Measurements from ENCODE around the gene CYP17A1.
"Not testable (repeated sequence)": the region's sequence is repeated elsewhere in the genome, so short reads cannot be mapped to it uniquely, and the experiment has no call there.

CYP17A1 gene

GRCh38 chr10:102837230-102837721 is at the start of gene CYP17A1:
TSS of gene CYP17A1 (minus strand) at chr10:102837413. CDS start at chr10:102837361, 52 bp downstream.
- DNase-seq (ENCODE audit: low read depth in 1 of 2, low spot score in 1 of 2), result no peak

DNA sequence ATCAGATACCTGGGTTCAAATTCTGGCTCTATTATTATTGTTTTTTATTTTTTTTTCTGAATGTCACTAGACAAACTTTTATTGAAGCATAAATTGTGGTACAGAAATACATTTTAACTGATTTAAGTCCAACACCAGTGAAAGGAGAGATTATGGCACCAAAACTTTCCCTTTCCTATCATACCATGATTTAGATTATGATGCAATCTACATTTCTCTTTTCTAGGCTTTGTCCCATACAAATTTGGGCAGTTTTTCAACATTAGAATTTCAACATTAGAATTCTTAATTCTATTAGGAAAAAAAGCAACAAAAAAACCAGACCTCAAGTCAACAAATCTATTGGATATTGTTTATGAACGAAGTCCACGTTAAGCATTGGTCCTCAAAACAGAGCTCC is 43.0 kb upstream of the CYP17A1 start:
- DNase-seq (ENCODE audit: low read depth in 1 of 2, low spot score in 1 of 2), result no peak

GRCh38 chr10:102878629-102879028 is 41.4 kb upstream of the CYP17A1 start:
- no peak for DNase-seq (ENCODE audit: low read depth in 1 of 2, low spot score in 1 of 2)

- no peak for DNase-seq (ENCODE audit: low read depth in 1 of 2, low spot score in 1 of 2)
Observed at GRCh38 chr10:102876747-102877153, 39.5 kb upstream of the CYP17A1 start.

DNA sequence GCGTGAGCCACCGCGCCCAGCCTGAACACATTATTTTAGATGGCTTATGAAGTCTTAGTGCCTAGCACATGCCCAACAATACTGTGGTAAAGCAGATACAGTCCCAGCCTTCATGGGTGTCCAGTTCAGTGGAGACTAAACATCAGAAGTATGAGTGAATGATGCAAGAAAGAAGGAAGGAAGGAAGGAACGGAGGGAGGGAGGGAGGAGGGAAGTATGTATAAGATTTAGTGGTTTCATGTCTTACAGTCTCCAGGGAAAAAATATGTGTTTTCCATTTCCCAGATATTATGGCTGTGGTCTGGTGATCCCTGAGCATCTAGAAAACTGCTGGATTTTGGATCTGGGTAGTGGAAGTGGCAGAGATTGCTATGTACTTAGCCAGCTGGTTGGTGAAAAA is 35.0 kb upstream of the CYP17A1 start:
- DNase-seq (ENCODE audit: low read depth in 1 of 2, low spot score in 1 of 2), result no peak

- DNase-seq (ENCODE audit: low read depth in 1 of 2, low spot score in 1 of 2), result no peak
Observed at GRCh38 chr10:102870221-102870620, 33.0 kb upstream of the CYP17A1 start.

DNA sequence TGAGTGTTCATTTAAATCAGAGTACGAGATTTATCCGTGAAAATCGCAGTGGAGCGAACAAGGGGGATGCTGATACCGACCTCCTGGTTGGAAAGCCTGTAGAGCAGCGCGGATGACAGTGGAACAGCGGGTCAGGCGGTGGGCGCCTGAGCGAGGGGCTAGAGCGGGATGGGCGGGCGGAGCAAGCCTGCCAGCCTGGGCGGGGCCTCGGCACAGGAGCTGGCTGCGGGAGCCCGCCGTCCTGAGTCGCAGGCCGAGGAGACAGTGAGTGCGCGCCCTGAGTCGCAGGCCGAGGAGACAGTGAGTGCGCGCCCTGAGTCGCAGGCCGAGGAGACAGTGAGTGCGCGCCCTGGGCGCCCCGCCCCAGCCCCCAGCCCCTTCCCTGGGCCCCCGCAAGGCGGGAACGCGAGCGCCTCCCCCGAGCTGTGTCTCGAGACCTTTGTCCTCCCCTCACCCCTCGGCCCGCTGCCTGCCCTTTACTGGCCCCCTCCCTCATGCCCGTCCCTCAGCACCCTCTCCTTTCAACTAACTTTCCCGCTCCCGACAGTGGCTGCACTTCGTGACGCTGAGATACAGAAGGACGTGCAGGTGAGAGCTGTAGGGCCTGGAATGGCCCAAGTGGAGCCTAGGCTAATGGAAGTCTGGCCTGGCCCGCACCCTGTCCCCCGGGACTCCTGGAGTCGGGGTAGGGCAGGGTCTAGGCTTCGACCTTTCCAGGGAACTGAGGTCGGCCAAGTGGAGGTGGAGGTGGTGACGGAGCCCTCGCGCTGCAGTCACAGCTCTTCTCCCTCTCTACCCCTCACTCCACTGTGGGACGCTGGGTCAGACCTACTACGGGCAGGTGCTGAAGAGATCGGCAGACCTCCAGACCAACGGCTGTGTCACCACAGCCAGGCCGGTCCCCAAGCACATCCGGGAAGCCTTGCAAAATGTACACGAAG is 32.3 kb upstream of the CYP17A1 start, which contains the start of gene AS3MT:
TSS of gene AS3MT (plus strand) at position 213 of the 941 bp plus-strand sequence. CDS start at position 336, 123 bp downstream.
- no peak for DNase-seq (ENCODE audit: low read depth in 1 of 2, low spot score in 1 of 2)

GRCh38 chr10:102868911-102869257 is 31.7 kb upstream of the CYP17A1 start:
- DNase-seq (ENCODE audit: low read depth in 1 of 2, low spot score in 1 of 2), result no peak

- no peak for DNase-seq (ENCODE audit: low read depth in 1 of 2, low spot score in 1 of 2)
Observed at GRCh38 chr10:102865620-102866019, 28.4 kb upstream of the CYP17A1 start.

DNA sequence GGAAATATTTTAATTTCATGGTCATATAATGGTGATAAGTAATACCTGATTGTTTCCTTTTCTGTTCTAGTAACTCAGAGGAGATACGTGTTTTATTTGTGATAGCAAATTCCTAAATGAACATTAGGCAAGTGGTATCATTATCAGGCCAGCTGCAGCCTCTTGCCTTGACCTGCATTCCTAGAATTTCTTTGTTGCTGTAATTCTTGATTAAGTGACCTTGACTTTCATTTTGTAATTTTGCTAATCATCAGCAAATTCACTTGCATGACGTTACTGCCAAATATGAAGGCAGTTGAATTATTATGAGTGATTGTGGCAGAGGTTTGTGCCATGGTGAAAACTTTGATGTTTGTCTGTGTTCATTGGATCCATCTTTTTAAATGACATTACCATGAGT is 26.4 kb upstream of the CYP17A1 start:
- no peak for DNase-seq (ENCODE audit: low read depth in 1 of 2, low spot score in 1 of 2)

GRCh38 chr10:102859911-102860310 is 22.7 kb upstream of the CYP17A1 start:
- no peak for DNase-seq (ENCODE audit: low read depth in 1 of 2, low spot score in 1 of 2)

- no peak for DNase-seq (ENCODE audit: low read depth in 1 of 2, low spot score in 1 of 2)
Observed at GRCh38 chr10:102856758-102857424, 19.7 kb upstream of the CYP17A1 start.

DNA sequence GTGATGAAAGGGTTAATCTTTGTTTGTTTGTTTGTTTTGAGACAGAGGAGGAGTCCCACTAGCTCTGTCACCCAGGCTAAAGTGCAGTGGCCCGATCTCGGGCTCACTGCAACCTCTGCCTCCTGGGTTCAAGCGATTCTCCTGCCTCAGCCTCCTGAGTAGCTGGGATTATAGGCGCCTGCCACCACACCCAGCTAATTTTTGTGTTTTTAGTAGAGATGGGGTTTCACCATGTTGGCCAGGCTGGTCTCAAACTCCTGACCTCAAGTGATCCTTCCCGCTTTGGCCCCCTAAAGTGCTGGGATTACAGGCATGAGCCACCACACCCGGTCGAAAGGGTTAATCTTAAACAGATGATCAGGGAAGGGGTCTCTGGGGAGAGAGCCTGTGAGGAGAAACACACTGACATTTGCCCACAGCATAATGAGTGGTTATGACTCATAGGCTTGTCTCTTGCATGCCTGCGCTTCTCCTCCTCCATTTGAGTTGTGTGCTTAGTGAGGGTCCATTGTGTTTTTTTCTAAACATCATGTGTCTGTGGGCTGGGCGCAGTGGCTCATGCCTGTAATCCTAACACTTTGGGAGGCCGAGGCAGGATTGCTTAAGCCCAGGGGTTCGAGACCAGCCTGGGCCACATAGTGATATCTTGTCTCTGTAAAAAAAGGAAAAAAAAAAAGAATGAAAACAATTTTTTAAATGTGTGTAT is 18.7 kb upstream of the CYP17A1 start:
- not testable (repeated sequence) for DNase-seq (ENCODE audit: low read depth in 1 of 2, low spot score in 1 of 2)

GRCh38 chr10:102853237-102853636 is 16.0 kb upstream of the CYP17A1 start:
- DNase-seq (ENCODE audit: low read depth in 1 of 2, low spot score in 1 of 2), result not testable (repeated sequence)

- DNase-seq (ENCODE audit: low read depth in 1 of 2, low spot score in 1 of 2), result no peak
Observed at GRCh38 chr10:102850025-102850518, 12.9 kb upstream of the CYP17A1 start.

DNA sequence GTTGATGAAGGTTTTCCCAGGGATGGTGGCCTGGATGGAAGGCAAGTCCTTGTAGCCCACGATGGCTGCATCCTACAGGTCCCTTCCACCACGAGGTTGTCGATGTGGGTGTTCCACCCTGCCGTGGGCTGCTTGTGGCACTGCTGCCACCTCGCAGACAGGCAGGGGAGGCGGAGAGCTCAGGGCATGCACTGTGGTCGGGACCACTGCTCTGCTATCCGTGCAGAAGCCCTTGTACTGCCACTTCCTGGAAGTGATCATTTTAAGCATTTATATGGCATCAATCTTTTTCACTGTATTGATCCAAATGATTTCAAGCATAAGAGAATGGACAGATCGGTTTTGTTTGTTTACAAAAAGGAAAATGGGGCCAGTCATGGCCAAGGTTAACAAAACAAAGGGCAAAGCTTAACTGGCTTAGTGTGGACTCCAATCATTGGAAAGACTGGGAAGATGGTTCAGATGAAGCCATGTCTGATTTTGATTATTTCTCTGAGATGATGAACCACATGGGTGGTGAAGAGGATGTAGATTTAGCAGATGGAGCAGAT is 8.2 kb upstream of the CYP17A1 start:
- no peak for DNase-seq (ENCODE audit: low read depth in 1 of 2, low spot score in 1 of 2)

DNA sequence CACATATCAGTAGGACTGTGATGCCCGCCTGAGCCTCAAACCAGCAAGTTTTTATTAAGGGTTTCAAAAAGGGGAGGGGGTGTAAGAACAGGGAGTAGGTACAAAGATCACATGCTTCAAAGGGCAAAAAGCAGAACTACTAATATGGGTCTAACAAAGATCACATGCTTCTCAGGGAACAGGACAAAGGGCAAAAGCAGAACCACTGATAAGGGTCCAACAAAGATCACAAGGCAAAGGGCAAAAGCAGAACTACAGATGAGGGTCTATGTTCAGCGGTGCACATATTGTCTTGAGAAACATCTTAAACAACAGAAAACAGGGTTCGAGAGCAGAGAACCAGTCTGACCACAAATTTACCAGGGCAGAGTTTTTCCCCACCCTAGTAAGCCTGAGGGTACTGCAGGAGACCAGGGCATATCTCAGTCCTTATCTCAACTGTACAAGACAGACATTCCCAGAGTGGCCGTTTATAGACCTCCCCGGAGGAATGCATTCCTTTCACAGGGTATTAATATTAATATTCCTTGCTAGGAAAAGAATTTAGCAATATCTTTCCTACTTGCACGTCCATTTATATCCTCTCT is 7.1 kb upstream of the CYP17A1 start:
- DNase-seq (ENCODE audit: low read depth in 1 of 2, low spot score in 1 of 2), result not testable (repeated sequence)

- not testable (repeated sequence) for DNase-seq (ENCODE audit: low read depth in 1 of 2, low spot score in 1 of 2)
Observed at GRCh38 chr10:102843139-102843538, 5.9 kb upstream of the CYP17A1 start.

GRCh38 chr10:102841827-102842345 is 4.7 kb upstream of the CYP17A1 start:
- DNase-seq (ENCODE audit: low read depth in 1 of 2, low spot score in 1 of 2), result no peak

DNA sequence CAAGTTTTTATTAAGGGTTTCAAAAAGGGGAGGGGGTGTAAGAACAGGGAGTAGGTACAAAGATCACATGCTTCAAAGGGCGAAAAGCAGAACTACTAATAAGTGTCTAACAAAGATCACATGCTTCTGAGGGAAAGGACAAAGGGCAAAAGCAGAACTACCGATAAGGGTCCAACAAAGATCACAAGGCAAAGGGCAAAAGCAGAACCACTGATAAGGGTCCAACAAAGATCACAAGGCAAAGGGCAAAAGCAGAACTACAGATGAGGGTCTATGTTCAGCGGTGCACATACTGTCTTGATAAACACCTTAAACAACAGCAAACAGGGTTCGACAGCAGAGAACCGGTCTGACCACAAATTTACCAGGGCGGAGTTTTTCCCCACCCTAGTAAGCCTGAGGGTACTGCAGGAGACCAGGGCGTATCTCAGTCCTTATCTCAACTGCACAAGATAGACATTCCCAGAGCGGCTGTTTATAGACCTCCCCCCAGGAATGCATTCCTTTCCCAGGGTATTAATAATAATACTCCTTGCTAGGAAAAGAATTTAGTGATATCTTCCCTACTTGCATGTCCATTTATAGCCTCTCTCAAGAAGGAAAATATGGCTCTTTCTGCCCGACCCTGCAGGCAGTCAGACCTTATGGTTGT is 1.2 kb upstream of the CYP17A1 start:
- not testable (repeated sequence) for DNase-seq (ENCODE audit: low read depth in 1 of 2, low spot score in 1 of 2)
